ENCODE data around the gene LCP1. TPM values are rescaled to one million over a fixed set of nuclear protein-coding genes. Genes with fewer than 3 reads are reported as not detected.

The LCP1 gene
- total RNA-seq, 1 experiment from 2014 or later: 32.1 TPM

- no peaks in the 10 kb centered on the region for H3K9me3 Mint-ChIP-seq (ENCODE audit: unreplicated experiment)
- Histone ChIP-seq H3K9me3 (no peaks in the 10 kb centered on the region), H3K4me3 (ENCODE audit: low read depth, low read length) (no peak overlapping the region), H3K27me3 (replicated peaks; ENCODE audit: control insufficient read depth, insufficient read depth, low read length) (no peaks in the 10 kb centered on the region), H3K36me3 (ENCODE audit: control insufficient read depth, insufficient read depth, low read length) (no peaks in the 10 kb centered on the region), H3K4me1 (no peaks in the 10 kb centered on the region)
- no peak for DNase-seq
- no peak overlapping the region for H3K4me3 Mint-ChIP-seq (ENCODE audit: unreplicated experiment)
- POLR2A ChIA-PET: no interaction called here
- no peaks in the 10 kb centered on the region for H3K4me1 Mint-ChIP-seq (ENCODE audit: low read depth, unreplicated experiment)
- intact Hi-C loops (cut with micrococcal nuclease; ENCODE audit: unreplicated experiment): no loop called here
- H3K27ac Mint-ChIP-seq (ENCODE audit: unreplicated experiment): no peak overlapping the region
- no peaks in the 10 kb centered on the region for H3K36me3 Mint-ChIP-seq (ENCODE audit: insufficient read depth, unreplicated experiment)
- no TSS peak for BruUV-seq (replicated peaks)
- peaks cover 20% of the 10 kb centered on the region for H3K27me3 Mint-ChIP-seq (ENCODE audit: insufficient read depth, unreplicated experiment)
- TF ChIP-seq, protein P1, sequence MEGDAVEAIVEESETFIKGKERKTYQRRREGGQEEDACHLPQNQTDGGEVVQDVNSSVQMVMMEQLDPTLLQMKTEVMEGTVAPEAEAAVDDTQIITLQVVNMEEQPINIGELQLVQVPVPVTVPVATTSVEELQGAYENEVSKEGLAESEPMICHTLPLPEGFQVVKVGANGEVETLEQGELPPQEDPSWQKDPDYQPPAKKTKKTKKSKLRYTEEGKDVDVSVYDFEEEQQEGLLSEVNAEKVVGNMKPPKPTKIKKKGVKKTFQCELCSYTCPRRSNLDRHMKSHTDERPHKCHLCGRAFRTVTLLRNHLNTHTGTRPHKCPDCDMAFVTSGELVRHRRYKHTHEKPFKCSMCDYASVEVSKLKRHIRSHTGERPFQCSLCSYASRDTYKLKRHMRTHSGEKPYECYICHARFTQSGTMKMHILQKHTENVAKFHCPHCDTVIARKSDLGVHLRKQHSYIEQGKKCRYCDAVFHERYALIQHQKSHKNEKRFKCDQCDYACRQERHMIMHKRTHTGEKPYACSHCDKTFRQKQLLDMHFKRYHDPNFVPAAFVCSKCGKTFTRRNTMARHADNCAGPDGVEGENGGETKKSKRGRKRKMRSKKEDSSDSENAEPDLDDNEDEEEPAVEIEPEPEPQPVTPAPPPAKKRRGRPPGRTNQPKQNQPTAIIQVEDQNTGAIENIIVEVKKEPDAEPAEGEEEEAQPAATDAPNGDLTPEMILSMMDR (IDR thresholded peaks at IDR 0.05; ENCODE audit: insufficient read depth in 1 of 2, low read depth in 1 of 2, low read length in 1 of 2, severe bottlenecking in 1 of 2, unreplicated experiment in 1 of 2): no peak
- CTCF ChIA-PET: no interaction called here
Observed at GRCh38 chr13:46113596-46113995, 68.4 kb downstream of the LCP1 start.

DNA sequence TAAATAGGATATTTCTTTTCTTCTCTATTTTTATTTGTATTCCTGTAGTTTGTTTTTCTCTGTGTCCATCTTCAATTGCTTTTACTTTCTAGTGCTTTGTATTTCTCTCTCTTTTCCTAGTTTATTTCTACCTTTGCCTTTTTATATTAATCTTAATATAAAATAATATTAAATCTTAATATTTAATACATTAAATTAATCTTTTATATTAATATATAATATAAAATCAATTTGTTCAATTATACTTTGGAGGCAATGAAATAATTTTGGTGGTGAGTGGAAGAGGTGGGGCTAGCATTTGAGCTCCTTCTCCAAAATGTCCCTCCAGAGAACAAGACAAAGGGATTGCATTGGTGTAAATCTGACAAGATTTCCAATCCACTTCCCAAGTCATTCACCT, 70.8 kb downstream of the LCP1 start:
- Histone ChIP-seq H3K9me3 (no peaks in the 10 kb centered on the region), H3K4me1 (no peaks in the 10 kb centered on the region), H3K4me3 (ENCODE audit: low read depth, low read length) (no peak overlapping the region), H3K36me3 (ENCODE audit: control insufficient read depth, insufficient read depth, low read length) (no peaks in the 10 kb centered on the region), H3K27me3 (replicated peaks; ENCODE audit: control insufficient read depth, insufficient read depth, low read length) (no peaks in the 10 kb centered on the region)
- TF ChIP-seq, protein P1 (IDR thresholded peaks at IDR 0.05; ENCODE audit: insufficient read depth in 1 of 2, low read depth in 1 of 2, low read length in 1 of 2, severe bottlenecking in 1 of 2, unreplicated experiment in 1 of 2): no peak
- no peak for DNase-seq
- intact Hi-C loops (cut with micrococcal nuclease; ENCODE audit: unreplicated experiment): no loop called here
- ChIA-PET POLR2A (no interaction called here), CTCF (no interaction called here)
- no peaks in the 10 kb centered on the region for H3K36me3 Mint-ChIP-seq (ENCODE audit: insufficient read depth, unreplicated experiment)
- H3K9me3 Mint-ChIP-seq (ENCODE audit: unreplicated experiment): no peaks in the 10 kb centered on the region
- no peaks in the 10 kb centered on the region for H3K4me1 Mint-ChIP-seq (ENCODE audit: low read depth, unreplicated experiment)
- H3K27me3 Mint-ChIP-seq (ENCODE audit: insufficient read depth, unreplicated experiment): peaks cover 17% of the 10 kb centered on the region
- BruUV-seq (replicated peaks): no TSS peak
- no peak overlapping the region for H3K27ac Mint-ChIP-seq (ENCODE audit: unreplicated experiment)
- H3K4me3 Mint-ChIP-seq (ENCODE audit: unreplicated experiment): no peak overlapping the region

GRCh38 chr13:46109451-46109850, 72.5 kb downstream of the LCP1 start:
- Mint-ChIP-seq H3K36me3 (ENCODE audit: insufficient read depth, unreplicated experiment) (no peaks in the 10 kb centered on the region), H3K27me3 (ENCODE audit: insufficient read depth, unreplicated experiment) (peaks cover 16% of the 10 kb centered on the region), H3K4me3 (ENCODE audit: unreplicated experiment) (no peak overlapping the region), H3K9me3 (ENCODE audit: unreplicated experiment) (no peaks in the 10 kb centered on the region), H3K27ac (ENCODE audit: unreplicated experiment) (no peak overlapping the region), H3K4me1 (ENCODE audit: low read depth, unreplicated experiment) (no peaks in the 10 kb centered on the region)
- no peaks in the 10 kb centered on the region; the same call in 1 of the 2 replicates for H3K36me3 ChIP-seq (ENCODE audit: control insufficient read depth, insufficient read depth, low read length)
- POLR2A ChIA-PET: no interaction called here
- CTCF ChIA-PET: interaction anchor here (0.5 kb wide), 1 partner anchor 17 kb away, joined by 5 read pairs; no protein-coding TSS in a partner anchor
- TF ChIP-seq, protein P1 (IDR thresholded peaks at IDR 0.05; ENCODE audit: insufficient read depth in 1 of 2, low read depth in 1 of 2, low read length in 1 of 2, severe bottlenecking in 1 of 2, unreplicated experiment in 1 of 2): no peak
- no peak overlapping the region for H3K4me3 ChIP-seq (ENCODE audit: low read depth, low read length)
- no peak for DNase-seq
- no peaks in the 10 kb centered on the region for H3K27me3 ChIP-seq (replicated peaks; ENCODE audit: control insufficient read depth, insufficient read depth, low read length)
- no TSS peak for BruUV-seq (replicated peaks)
- peaks cover 8% of the 10 kb centered on the region; the same call in 1 of the 2 replicates for H3K4me1 ChIP-seq
- no peaks in the 10 kb centered on the region for H3K9me3 ChIP-seq
- intact Hi-C loops (cut with micrococcal nuclease; ENCODE audit: unreplicated experiment): no loop called here
